Mucosa of stomach (tissue), 1 donor: ENCODE results near the gene NUDT21.
"Not testable (repeated sequence)": the region's sequence is repeated elsewhere in the genome, so short reads cannot be mapped to it uniquely, and the experiment has no call there.

Experiments
- H3K27me3 ChIP-seq: one replicate; pipeline ENCODE4 v1.7.0; 2013; ENCODE audit warnings: mild to moderate bottlenecking, low read length; ENCODE audit not compliant: control insufficient read depth, insufficient read depth
- H3K36me3 ChIP-seq: one replicate; pipeline ENCODE4 v1.7.0; 2013; ENCODE audit warnings: low read length; ENCODE audit not compliant: control insufficient read depth, insufficient read depth
- H3K4me1 ChIP-seq: one replicate; pipeline ENCODE4 v1.7.0; 2013; ENCODE audit warnings: mild to moderate bottlenecking, low read length; ENCODE audit not compliant: control insufficient read depth, insufficient read depth
- H3K4me3 ChIP-seq: one replicate; pipeline ENCODE4 v1.7.0; 2013; ENCODE audit warnings: low read length
- H3K9ac ChIP-seq: one replicate; pipeline ENCODE4 v1.7.0; 2013; ENCODE audit warnings: mild to moderate bottlenecking, low read length, moderate library complexity
- H3K9me3 ChIP-seq: one replicate; pipeline ENCODE4 v1.7.0; 2013; ENCODE audit warnings: mild to moderate bottlenecking, low read length, moderate library complexity; ENCODE audit not compliant: control insufficient read depth
- donor health status: Pancreatic carcinoma.

The NUDT21 gene

GRCh38 chr16:56411123-56411522 lies 40.0 kb downstream of the NUDT21 start:
- Histone ChIP-seq H3K9me3 (no peaks in the 10 kb centered on the region), H3K27me3 (no peaks in the 10 kb centered on the region), H3K4me3 (no peak overlapping the region), H3K4me1 (peaks cover 21% of the 10 kb centered on the region), H3K9ac (no peak overlapping the region), H3K36me3 (no peaks in the 10 kb centered on the region)

- no peaks in the 10 kb centered on the region for H3K36me3 ChIP-seq
- no peaks in the 10 kb centered on the region for H3K27me3 ChIP-seq
- H3K9ac ChIP-seq: no peak overlapping the region
- H3K4me1 ChIP-seq: peaks cover 21% of the 10 kb centered on the region
- no peaks in the 10 kb centered on the region for H3K9me3 ChIP-seq
- no peak overlapping the region for H3K4me3 ChIP-seq
Observed at GRCh38 chr16:56409195-56409594, 41.9 kb downstream of the NUDT21 start.

- H3K27me3 ChIP-seq: no peaks in the 10 kb centered on the region
- H3K36me3 ChIP-seq: no peaks in the 10 kb centered on the region
- no peak overlapping the region for H3K4me3 ChIP-seq
- H3K9me3 ChIP-seq: no peaks in the 10 kb centered on the region
- no peak overlapping the region for H3K9ac ChIP-seq
- peaks cover 21% of the 10 kb centered on the region for H3K4me1 ChIP-seq
Observed at GRCh38 chr16:56408379-56409098, 42.6 kb downstream of the NUDT21 start.

- Histone ChIP-seq H3K9me3 (no peaks in the 10 kb centered on the region), H3K36me3 (peaks cover 6% of the 10 kb centered on the region), H3K4me3 (no peak overlapping the region)
Observed at GRCh38 chr16:56405977-56406672, 45.0 kb downstream of the NUDT21 start.

GRCh38 chr16:56401482-56401881 lies 49.6 kb downstream of the NUDT21 start:
- Histone ChIP-seq H3K27me3 (no peaks in the 10 kb centered on the region), H3K4me3 (no peak overlapping the region), H3K4me1 (no peaks in the 10 kb centered on the region), H3K9me3 (no peaks in the 10 kb centered on the region), H3K36me3 (peaks cover 6% of the 10 kb centered on the region), H3K9ac (no peak overlapping the region)

More at GRCh38 chr16:56405977-56406672, 45.0 kb downstream of the NUDT21 start:
- H3K4me1 ChIP-seq: peaks cover 21% of the 10 kb centered on the region
- H3K9ac ChIP-seq: no peak overlapping the region
- no peaks in the 10 kb centered on the region for H3K27me3 ChIP-seq

GRCh38 chr16:56400458-56400857 lies 50.7 kb downstream of the NUDT21 start:
- Histone ChIP-seq H3K4me1 (no peaks in the 10 kb centered on the region), H3K36me3 (peaks cover 6% of the 10 kb centered on the region)

GRCh38 chr16:56399486-56399885 lies 51.6 kb downstream of the NUDT21 start:
- Histone ChIP-seq H3K27me3 (no peaks in the 10 kb centered on the region), H3K4me1 (no peaks in the 10 kb centered on the region), H3K9ac (no peak overlapping the region), H3K36me3 (peaks cover 6% of the 10 kb centered on the region), H3K4me3 (no peak overlapping the region), H3K9me3 (no peaks in the 10 kb centered on the region)

More at GRCh38 chr16:56400458-56400857, 50.7 kb downstream of the NUDT21 start:
- Histone ChIP-seq H3K27me3 (no peaks in the 10 kb centered on the region), H3K4me3 (no peak overlapping the region), H3K9ac (no peak overlapping the region), H3K9me3 (no peaks in the 10 kb centered on the region)

- Histone ChIP-seq H3K4me1 (no peaks in the 10 kb centered on the region), H3K27me3 (no peaks in the 10 kb centered on the region), H3K36me3 (peaks cover 6% of the 10 kb centered on the region), H3K4me3 (no peak overlapping the region), H3K9me3 (no peaks in the 10 kb centered on the region), H3K9ac (no peak overlapping the region)
Observed at GRCh38 chr16:56399047-56399446, 52.1 kb downstream of the NUDT21 start.

- not testable (repeated sequence) for H3K9ac ChIP-seq, H3K36me3 ChIP-seq, H3K4me3 ChIP-seq, H3K4me1 ChIP-seq, H3K27me3 ChIP-seq, H3K9me3 ChIP-seq
Observed at GRCh38 chr16:56396724-56397123, 54.4 kb downstream of the NUDT21 start.

GRCh38 chr16:56389554-56389953 lies 61.6 kb downstream of the NUDT21 start:
- H3K9me3 ChIP-seq: no peaks in the 10 kb centered on the region
- H3K27me3 ChIP-seq: no peaks in the 10 kb centered on the region
- H3K9ac ChIP-seq: no peak overlapping the region
- no peaks in the 10 kb centered on the region for H3K36me3 ChIP-seq
- no peak overlapping the region for H3K4me3 ChIP-seq
- H3K4me1 ChIP-seq: no peaks in the 10 kb centered on the region

GRCh38 chr16:56388209-56388608 lies 62.9 kb downstream of the NUDT21 start:
- no peaks in the 10 kb centered on the region for H3K4me1 ChIP-seq
- H3K4me3 ChIP-seq: no peak overlapping the region
- no peaks in the 10 kb centered on the region for H3K9me3 ChIP-seq
- H3K36me3 ChIP-seq: peaks cover 4% of the 10 kb centered on the region
- no peaks in the 10 kb centered on the region for H3K27me3 ChIP-seq
- no peak overlapping the region for H3K9ac ChIP-seq

- Histone ChIP-seq H3K36me3 (peaks cover 5% of the 10 kb centered on the region), H3K27me3 (no peaks in the 10 kb centered on the region), H3K9ac (no peak overlapping the region), H3K4me1 (no peaks in the 10 kb centered on the region), H3K9me3 (no peaks in the 10 kb centered on the region), H3K4me3 (no peak overlapping the region)
Observed at GRCh38 chr16:56387396-56387795, 63.7 kb downstream of the NUDT21 start.
